ENCODE results near the gene COG8. TPM values are rescaled to one million over a fixed set of nuclear protein-coding genes. Genes with fewer than 3 reads are reported as not detected.

Gene COG8
- total RNA-seq, 1 donor from 2014 or later, result 19.6 TPM

DNA sequence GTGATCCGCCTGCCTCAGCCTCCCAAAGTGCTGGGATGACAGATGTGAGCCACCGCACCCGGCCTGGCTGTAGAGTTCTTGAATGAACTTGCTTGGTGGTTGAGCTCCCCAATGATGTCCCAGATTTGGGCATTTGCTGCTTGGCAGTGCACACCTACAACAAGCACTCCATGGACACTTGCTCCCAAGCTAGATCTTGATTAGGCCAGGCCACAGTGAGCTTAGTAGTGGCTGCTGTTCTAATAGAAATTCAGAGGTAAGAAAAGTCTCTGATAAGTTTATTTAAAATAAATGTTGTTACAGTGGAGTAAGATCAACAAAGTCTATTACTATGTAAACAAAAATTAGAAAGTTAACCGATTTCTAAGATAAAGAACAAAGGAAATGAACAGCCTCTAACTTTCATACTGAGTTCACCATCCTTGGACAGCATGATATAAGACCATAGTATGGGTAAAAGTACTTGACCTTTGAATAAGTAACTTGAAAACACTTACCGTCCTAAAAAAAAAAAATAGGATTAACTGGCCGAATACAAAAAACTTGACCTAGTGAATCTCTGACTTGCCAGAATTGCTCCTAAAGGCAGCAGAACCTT, 11.3 kb upstream of the COG8 start:
- DNase-seq (ENCODE audit: missing footprints), result no peak
- no peak for ATAC-seq
- intact Hi-C loops (cut with DNase I), result no loop called here

DNA sequence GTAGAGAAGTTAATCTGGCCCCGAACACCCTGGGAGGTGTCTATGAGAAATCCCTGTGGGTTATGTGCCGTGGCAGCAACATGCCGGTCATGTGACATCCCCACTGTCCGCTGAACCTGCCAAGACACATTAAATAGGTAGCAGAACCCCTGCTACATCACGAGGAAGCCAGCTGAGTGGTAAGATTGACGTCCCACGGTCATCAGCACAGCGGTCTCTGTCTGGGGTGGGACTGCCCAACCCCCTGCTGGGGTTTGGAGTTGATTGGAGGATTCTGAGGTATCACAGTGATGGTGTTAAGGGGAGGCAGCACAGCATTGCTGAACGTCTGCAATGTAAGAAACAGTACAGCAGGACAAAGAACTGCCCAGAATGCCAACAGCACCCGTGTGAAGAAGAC, 10.2 kb upstream of the COG8 start:
- DNase-seq (ENCODE audit: missing footprints) (no peak), ATAC-seq (no peak)
- intact Hi-C loops (cut with DNase I), result no loop called here

GRCh38 chr16:69348222-69348621, 8.9 kb upstream of the COG8 start:
- no peak for ATAC-seq
- DNase-seq (ENCODE audit: missing footprints), result no peak
- intact Hi-C loops (cut with DNase I), result no loop called here

DNA sequence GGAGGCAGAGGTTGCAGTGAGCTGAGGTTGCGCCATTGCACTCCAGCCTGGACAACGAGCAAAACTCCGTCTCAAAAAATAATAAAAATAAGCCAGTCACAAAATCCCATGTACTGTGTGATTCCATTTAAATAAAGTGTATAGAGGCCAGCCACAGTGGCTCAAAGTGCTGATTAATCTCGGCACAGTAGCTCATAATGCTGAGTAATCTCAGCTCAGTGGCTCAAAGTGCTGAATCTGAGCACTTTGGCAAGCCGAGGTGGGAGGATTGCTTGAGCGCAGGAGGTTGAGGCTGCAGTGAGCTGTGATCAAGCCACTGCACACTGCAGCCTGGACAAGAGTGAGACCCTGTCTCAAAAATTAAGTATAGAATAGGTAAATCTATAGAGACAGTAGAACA, 7.3 kb upstream of the COG8 start:
- intact Hi-C loops (cut with DNase I), result no loop called here

GRCh38 chr16:69345923-69346322, 6.6 kb upstream of the COG8 start:
- ATAC-seq, result no peak
- intact Hi-C loops (cut with DNase I), result no loop called here

More for the DNA sequence above, 7.3 kb upstream of the COG8 start:
- DNase-seq (ENCODE audit: missing footprints), result no peak
- no peak for ATAC-seq

DNA sequence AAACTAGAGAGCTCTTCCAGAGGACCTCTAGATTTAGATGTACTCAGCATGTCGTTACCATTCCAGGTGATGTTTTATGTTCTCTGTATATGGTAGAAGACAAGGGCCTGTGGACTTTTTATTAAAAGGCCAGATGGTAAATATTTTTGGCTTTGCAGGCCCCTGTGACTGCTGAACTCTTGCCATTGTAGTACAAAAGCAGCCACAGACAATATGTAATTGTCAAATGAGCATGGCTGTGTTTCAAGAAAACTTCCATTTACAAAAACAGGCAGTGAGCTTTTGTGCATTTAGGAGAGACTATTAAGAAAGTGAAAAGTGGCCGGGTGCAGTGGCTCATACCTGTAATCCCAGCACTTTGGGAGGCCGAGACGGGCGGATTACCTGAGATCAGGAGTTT, 4.8 kb upstream of the COG8 start:
- intact Hi-C loops (cut with DNase I), result loop anchor here (5.0 kb wide), 1 partner anchor 38 kb away; no protein-coding TSS in a partner anchor
- DNase-seq (ENCODE audit: missing footprints) (no peak), ATAC-seq (no peak)

More at GRCh38 chr16:69345923-69346322, 6.6 kb upstream of the COG8 start:
- no peak for DNase-seq (ENCODE audit: missing footprints)

DNA sequence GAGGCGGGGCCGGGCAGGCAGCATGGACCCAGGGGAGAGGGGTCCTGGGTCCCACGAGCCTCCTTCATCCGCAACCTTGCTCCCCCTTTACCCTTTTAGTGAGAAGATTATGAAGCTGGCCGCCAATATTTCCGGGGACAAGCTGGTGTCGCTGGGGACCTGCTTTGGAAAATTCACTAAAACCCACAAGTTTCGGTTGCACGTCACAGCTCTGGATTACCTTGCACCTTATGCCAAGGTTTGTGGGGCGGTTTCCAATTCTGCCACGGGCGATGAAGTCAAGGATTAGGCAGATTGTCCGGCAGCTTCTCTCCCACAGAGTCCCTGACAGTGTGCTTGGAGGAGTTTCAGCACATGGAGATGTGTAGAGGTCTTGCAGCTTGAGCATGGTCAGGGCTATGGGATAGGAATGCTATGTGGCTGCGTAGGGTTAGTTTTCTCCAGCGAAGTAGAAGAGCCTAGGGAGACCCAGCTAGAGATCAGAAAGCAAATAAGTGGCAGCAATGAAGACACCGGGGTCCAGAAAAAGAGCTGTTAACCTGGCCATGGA, 806 bp upstream of the COG8 start:
- intact Hi-C loops (cut with DNase I), result loop anchor here (5.0 kb wide), 1 partner anchor 42 kb away; no protein-coding TSS in a partner anchor
- DNase-seq (ENCODE audit: missing footprints) (no peak), ATAC-seq (no peak)

- ATAC-seq, result no peak
- intact Hi-C loops (cut with DNase I), result no loop called here
These were observed 641 bp downstream of the COG8 start for GRCh38 chr16:69338557-69339288.

GRCh38 chr16:69334696-69335095, 4.7 kb downstream of the COG8 start:
- ATAC-seq, result no peak
- DNase-seq (ENCODE audit: missing footprints), result no peak
- intact Hi-C loops (cut with DNase I), result no loop called here

More at GRCh38 chr16:69338557-69339288, 641 bp downstream of the COG8 start:
- DNase-seq (ENCODE audit: missing footprints), result peak; percentile 86

DNA sequence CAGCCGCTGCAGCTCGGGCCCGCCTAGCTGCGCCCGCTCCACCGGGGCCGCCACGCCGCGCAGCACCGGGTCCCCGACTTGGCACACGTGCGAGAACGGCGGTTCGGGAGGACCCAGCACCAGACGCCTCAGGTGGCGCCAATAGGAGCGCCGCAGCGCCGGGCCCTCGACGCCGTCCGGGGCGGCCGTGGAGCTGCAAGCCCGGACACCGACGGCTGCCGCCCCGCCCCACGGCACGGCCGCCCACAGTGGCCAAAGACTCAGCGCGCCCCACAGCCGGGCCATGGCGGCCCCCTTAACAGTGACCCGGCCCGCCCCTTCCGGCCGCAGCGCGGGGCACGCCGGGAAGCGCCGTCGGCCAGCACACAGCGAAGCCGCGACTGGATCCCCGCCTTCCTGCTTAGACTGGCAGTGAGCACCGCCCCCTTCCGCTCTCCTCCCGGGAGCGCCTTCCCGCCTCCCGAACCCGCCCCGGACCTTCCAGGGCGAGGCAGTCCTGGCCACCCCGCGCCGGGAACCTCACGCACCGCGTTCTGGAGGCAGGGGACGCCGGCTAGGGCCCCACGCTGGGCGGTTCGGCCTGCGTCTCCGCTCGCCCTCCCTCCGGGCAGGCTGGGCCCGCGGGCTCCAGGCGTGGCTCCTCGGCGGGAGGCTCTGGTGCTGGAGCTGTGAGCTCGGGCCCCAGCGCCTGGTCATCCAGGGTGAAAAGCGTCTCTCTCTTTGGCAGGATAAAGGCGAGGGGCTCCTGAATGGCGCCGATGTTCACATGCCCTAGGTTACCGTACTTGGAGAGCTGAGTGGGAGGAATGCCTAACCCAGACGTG, 8.9 kb downstream of the COG8 start, which contains the start of gene PDF:
Gene PDF, minus strand, starts transcription at position 303 of the 824 bp plus-strand sequence. Its CDS starts 18 bp downstream, at position 285.
- DNase-seq (ENCODE audit: missing footprints), result peak; percentile 97
- peak; percentile 98 for ATAC-seq
- intact Hi-C loops (cut with DNase I), result no loop called here

DNA sequence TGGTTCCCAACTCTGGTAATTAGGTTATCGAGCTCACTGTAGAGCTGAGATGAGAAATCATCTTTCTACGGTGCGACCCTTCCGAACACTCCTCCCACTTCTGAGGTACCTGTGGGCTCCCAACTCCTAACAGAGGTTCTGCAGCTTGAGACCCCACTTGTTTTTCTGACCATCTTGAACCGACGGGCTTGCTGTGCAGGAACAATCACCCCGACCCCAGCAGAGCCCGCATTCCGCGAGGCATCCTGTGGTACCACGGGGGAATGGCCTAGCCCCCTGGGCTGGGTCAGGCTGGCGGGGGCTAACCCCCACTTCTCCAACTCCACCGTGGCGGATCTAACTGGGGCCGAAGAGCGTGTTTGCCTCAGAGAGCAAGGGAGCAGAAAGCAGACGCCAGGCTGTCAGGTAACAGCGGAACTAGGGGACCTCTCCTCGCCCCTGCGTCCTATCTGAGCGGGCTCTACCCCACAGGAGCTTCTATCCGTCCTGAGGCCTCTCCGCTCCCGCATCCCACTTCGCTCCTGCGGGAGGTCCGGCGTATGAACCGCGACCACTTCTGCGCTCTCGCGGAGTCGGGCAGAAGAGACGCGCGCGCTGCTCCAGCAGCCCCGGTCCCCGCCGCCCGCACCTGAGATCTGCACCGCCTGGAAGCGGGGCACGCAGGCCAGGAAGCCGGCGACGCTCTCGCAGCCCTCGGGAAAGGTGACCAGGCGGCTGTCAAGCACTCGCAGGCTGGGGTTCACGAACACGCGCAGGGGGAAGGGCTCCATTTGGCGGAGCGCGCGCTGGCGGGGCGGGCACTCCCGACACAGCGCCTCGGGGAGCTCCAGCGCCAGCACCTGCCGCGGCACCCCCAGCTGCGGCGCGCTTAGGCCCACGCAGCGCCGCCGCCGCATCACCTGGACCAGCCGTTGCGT, 9.7 kb downstream of the COG8 start:
- ATAC-seq (peak; percentile 11), DNase-seq (ENCODE audit: missing footprints) (no peak)
- intact Hi-C loops (cut with DNase I), result no loop called here

DNA sequence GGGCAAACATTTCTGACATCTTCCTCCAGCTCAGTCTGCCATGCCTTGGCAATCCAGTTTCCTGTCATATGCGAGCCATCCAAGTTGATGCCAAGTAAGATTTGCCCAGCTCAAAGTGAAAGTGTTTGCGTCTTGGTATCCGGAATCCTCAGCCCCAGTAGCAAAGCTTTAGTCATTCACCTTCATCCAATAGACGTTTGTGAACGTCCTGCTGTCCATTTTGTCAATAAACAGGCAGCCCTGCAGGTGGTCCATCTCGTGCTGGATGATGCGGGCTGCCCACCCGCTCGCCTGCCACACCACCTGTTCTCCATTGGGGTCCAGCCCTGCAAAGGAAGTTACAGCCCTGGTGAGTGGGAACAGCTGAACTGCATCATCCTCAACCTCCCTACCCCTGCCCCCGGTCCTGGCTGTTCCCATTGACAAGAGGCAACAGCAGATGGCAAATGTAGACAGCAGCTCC, 10.5 kb downstream of the COG8 start:
- DNase-seq (ENCODE audit: missing footprints) (no peak), ATAC-seq (no peak)
- intact Hi-C loops (cut with DNase I), result no loop called here

DNA sequence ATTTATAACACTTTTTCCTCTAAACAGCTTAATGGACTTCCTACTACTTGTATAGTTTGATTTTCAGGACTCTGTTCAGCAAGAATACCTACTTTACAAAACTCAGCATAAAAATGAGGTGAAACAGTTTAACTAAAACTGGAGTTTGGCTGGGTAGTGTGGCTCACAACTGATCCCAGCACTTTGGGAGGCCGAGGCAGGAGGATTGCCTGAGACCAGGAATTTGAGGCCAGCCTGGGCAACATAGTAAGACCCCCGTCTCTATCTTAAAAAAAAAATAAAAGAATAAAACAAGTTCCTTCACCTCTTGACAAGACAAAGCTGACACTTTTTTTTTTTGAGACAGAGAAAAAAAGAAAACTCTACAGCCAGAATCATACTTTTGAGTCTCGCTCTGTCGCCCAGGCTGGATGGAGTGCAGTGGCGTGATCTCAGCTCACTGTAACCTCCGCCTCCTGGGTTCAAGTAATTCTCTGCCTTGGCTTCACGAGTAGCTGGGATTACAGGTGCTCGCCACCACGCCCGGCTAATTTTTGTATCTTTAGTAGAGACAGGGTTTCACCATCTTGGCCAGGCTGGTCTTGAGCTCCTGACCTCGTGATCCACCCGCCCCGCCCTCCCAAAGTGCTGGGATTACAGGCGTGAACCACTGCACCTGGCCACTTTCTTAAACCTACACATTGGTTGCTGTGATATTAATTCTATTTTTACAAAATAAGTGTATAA, 11.6 kb downstream of the COG8 start:
- intact Hi-C loops (cut with DNase I), result no loop called here
- no peak for DNase-seq (ENCODE audit: missing footprints)
- no peak for ATAC-seq

GRCh38 chr16:69326172-69326873, 13.0 kb downstream of the COG8 start:
- DNase-seq (ENCODE audit: missing footprints) (no peak), ATAC-seq (no peak)
- intact Hi-C loops (cut with DNase I), result no loop called here

DNA sequence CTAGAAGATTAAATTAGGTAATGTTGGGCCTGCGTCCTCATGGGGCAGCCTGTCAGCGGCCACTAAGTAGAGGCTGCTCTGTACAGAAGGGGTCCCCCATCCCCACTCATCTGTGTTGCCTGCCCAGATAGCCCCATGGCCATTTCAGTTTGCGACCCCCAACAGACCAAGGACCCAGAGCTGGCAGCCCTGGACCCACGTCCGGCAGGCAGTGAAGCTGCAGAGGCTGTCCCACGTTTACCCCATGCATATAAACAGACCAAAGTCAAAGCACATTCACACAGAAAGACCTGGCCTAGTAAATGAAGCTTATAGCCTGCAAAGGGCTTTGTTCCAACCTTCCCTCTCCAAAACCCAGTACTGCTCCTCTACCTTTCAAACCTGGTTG, 13.6 kb downstream of the COG8 start:
- no peak for ATAC-seq
- intact Hi-C loops (cut with DNase I), result no loop called here

GRCh38 chr16:69324585-69325253, 14.6 kb downstream of the COG8 start:
- intact Hi-C loops (cut with DNase I), result no loop called here

More for the DNA sequence above, 13.6 kb downstream of the COG8 start:
- no peak for DNase-seq (ENCODE audit: missing footprints)

More at GRCh38 chr16:69324585-69325253, 14.6 kb downstream of the COG8 start:
- no peak for DNase-seq (ENCODE audit: missing footprints)
- ATAC-seq, result no peak
